ENCODE data around the gene SORT1. TPM values are rescaled to one million over a fixed set of nuclear protein-coding genes. Genes with fewer than 3 reads are reported as not detected.

Gene SORT1
- total RNA-seq, 1 experiment from 2014 or later, result 13.3 TPM

DNA sequence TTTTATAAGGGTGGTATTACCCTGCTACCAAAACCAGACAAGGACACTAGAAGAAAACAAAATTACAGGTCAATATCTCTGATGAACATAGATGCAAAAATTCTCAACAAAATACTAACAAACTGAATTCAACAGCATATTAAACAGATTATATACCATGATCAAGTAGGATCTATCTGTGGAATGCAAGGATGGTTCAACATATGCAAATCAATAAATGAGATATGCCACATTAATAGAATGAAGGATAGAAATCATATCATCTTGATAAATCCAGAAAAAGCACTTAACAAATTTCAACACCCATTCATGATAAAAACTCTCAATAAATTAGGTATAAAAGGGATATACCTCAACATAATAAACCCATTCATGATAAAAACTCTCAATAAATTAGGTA, 66.6 kb downstream of the SORT1 start:
- Mint-ChIP-seq H3K4me3 (ENCODE audit: unreplicated experiment) (no peak overlapping the region), H3K27ac (ENCODE audit: low read depth, unreplicated experiment) (no peak overlapping the region), H3K27me3 (ENCODE audit: insufficient read depth, unreplicated experiment) (no peaks in the 10 kb centered on the region), H3K9me3 (ENCODE audit: unreplicated experiment) (peaks cover 13% of the 10 kb centered on the region), H3K4me1 (ENCODE audit: insufficient read depth, unreplicated experiment) (no peaks in the 10 kb centered on the region), H3K36me3 (ENCODE audit: insufficient read depth, unreplicated experiment) (peaks cover 49% of the 10 kb centered on the region)
- POLR2A ChIA-PET, result interaction anchor here (0.6 kb wide), 1 partner anchor 18 kb away, joined by 3 read pairs; no protein-coding TSS in a partner anchor
- CTCF ChIA-PET, result no interaction called here
- TF ChIP-seq, protein P1, sequence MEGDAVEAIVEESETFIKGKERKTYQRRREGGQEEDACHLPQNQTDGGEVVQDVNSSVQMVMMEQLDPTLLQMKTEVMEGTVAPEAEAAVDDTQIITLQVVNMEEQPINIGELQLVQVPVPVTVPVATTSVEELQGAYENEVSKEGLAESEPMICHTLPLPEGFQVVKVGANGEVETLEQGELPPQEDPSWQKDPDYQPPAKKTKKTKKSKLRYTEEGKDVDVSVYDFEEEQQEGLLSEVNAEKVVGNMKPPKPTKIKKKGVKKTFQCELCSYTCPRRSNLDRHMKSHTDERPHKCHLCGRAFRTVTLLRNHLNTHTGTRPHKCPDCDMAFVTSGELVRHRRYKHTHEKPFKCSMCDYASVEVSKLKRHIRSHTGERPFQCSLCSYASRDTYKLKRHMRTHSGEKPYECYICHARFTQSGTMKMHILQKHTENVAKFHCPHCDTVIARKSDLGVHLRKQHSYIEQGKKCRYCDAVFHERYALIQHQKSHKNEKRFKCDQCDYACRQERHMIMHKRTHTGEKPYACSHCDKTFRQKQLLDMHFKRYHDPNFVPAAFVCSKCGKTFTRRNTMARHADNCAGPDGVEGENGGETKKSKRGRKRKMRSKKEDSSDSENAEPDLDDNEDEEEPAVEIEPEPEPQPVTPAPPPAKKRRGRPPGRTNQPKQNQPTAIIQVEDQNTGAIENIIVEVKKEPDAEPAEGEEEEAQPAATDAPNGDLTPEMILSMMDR (IDR thresholded peaks at IDR 0.05; ENCODE audit: unreplicated experiment), result no peak
- no peak for DNase-seq (ENCODE audit: unreplicated experiment)
- intact Hi-C loops (cut with micrococcal nuclease), result no loop called here
- BruUV-seq (replicated peaks), result no TSS peak

DNA sequence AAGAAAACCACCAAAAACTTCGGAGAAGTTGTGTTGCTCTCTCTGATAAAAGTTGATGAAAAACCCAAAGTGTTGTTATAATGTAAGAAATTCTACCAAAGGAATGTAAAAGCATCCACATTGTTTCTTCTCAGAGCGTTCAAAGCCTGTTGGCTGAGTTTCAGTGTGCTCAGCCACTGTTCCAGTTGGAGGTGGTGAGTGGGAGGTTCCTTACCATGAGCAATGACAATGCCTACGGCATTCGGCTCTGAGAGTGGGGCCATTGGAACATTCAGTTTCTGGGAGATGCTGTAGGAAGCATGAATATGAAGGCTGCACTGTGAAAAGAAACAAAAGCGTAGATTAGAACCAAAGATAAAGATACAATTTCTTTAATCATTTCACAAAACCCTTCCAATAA, 70.4 kb downstream of the SORT1 start:
- H3K27me3 Mint-ChIP-seq (ENCODE audit: insufficient read depth, unreplicated experiment), result no peaks in the 10 kb centered on the region
- TF ChIP-seq, protein P1 (IDR thresholded peaks at IDR 0.05; ENCODE audit: unreplicated experiment), result no peak
- ChIA-PET CTCF (no interaction called here), POLR2A (interaction anchor here (1.0 kb wide), 1 partner anchor 36 kb away, joined by 3 read pairs; no protein-coding TSS in a partner anchor)
- H3K27ac Mint-ChIP-seq (ENCODE audit: low read depth, unreplicated experiment), result no peak overlapping the region
- H3K36me3 Mint-ChIP-seq (ENCODE audit: insufficient read depth, unreplicated experiment), result peaks cover 43% of the 10 kb centered on the region
- no peak for DNase-seq (ENCODE audit: unreplicated experiment)
- peaks cover 13% of the 10 kb centered on the region for H3K9me3 Mint-ChIP-seq (ENCODE audit: unreplicated experiment)
- intact Hi-C loops (cut with micrococcal nuclease), result no loop called here
- H3K4me3 Mint-ChIP-seq (ENCODE audit: unreplicated experiment), result no peak overlapping the region
- no TSS peak for BruUV-seq (replicated peaks)
- H3K4me1 Mint-ChIP-seq (ENCODE audit: insufficient read depth, unreplicated experiment), result no peaks in the 10 kb centered on the region

DNA sequence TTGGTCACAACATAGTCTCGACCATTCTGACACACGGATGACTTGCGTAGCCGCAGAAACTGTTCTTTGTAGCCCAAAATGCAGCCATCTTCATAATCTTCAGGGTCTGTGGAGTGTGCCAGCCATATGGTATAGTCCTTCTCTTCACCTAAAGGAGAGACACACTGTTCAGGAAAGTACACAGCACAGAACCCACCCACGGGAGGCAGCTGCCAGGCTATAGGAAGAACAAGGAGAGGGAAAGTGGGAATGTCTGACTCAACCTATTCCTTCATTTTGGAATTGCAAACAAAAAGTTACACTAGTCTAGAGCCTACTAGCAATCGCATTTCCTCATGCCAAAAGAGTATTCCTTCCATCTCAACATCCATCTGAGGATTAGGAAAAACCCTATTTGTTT, 74.7 kb downstream of the SORT1 start:
- Mint-ChIP-seq H3K36me3 (ENCODE audit: insufficient read depth, unreplicated experiment) (peaks cover 31% of the 10 kb centered on the region), H3K4me1 (ENCODE audit: insufficient read depth, unreplicated experiment) (no peaks in the 10 kb centered on the region), H3K27me3 (ENCODE audit: insufficient read depth, unreplicated experiment) (no peaks in the 10 kb centered on the region), H3K9me3 (ENCODE audit: unreplicated experiment) (no peaks in the 10 kb centered on the region), H3K4me3 (ENCODE audit: unreplicated experiment) (no peak overlapping the region), H3K27ac (ENCODE audit: low read depth, unreplicated experiment) (no peak overlapping the region)
- ChIA-PET CTCF (interaction anchor here (0.9 to 1.0 kb wide), 2 partner anchors 16 to 73 kb away, joined by 3 read pairs; no protein-coding TSS in a partner anchor), POLR2A (no interaction called here)
- BruUV-seq (replicated peaks), result no TSS peak
- intact Hi-C loops (cut with micrococcal nuclease), result no loop called here
- TF ChIP-seq, protein P1 (IDR thresholded peaks at IDR 0.05; ENCODE audit: unreplicated experiment), result no peak
- DNase-seq (ENCODE audit: unreplicated experiment), result no peak

DNA sequence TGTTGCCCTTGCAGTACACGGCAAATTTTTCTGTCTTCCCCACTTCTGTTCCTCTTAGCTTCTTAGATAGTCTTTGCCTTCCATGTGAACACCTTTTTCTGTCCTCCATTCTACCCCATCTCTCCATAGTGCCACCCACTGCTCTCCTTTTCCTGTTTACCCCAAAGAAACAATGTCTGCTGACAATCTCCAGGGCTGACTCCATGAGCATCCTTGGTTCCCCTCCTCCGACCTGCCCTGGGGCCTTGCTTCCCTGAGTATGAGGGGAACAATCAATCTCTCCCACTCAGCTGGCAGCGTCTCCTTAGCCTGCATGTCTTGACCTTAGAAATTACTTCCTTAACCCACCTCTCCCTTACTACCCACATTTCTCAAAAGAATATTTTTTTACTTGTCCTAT, 78.6 kb downstream of the SORT1 start:
- intact Hi-C loops (cut with micrococcal nuclease), result no loop called here
- no TSS peak for BruUV-seq (replicated peaks)
- ChIA-PET POLR2A (no interaction called here), CTCF (interaction anchor here (0.9 to 1.2 kb wide), 2 partner anchors 52 to 229 kb away, joined by 3 to 5 read pairs; partner anchors contain the start of gene GNAI3)
- no peaks in the 10 kb centered on the region for H3K27me3 Mint-ChIP-seq (ENCODE audit: insufficient read depth, unreplicated experiment)
- no peak overlapping the region for H3K4me3 Mint-ChIP-seq (ENCODE audit: unreplicated experiment)
- TF ChIP-seq, protein P1 (IDR thresholded peaks at IDR 0.05; ENCODE audit: unreplicated experiment), result no peak
- H3K27ac Mint-ChIP-seq (ENCODE audit: low read depth, unreplicated experiment), result no peak overlapping the region
- no peaks in the 10 kb centered on the region for H3K4me1 Mint-ChIP-seq (ENCODE audit: insufficient read depth, unreplicated experiment)
- no peaks in the 10 kb centered on the region for H3K9me3 Mint-ChIP-seq (ENCODE audit: unreplicated experiment)
- peaks cover 13% of the 10 kb centered on the region for H3K36me3 Mint-ChIP-seq (ENCODE audit: insufficient read depth, unreplicated experiment)
- no peak for DNase-seq (ENCODE audit: unreplicated experiment)
